HG03469 (cell line): Measurements from ENCODE around the gene IDNK.

ENCODE experiments used
- ATAC-seq: cut with Tn5 transposase; IDR thresholded peaks from one replicate; pipeline ENCODE4 v1.9.1; 2021; ENCODE audit warnings: mild to moderate bottlenecking, moderate library complexity, moderate number of reproducible peaks; ENCODE audit not compliant: unreplicated experiment

The IDNK gene

GRCh38 chr9:83633255-83633654 lies 10.3 kb downstream of the IDNK start:
- no peak for ATAC-seq

GRCh38 chr9:83633676-83634075 lies 10.7 kb downstream of the IDNK start:
- no peak for ATAC-seq

GRCh38 chr9:83636813-83637212 lies 13.9 kb downstream of the IDNK start:
- ATAC-seq: no peak

- ATAC-seq: no peak
Measured at GRCh38 chr9:83637389-83637788, 14.4 kb downstream of the IDNK start.

GRCh38 chr9:83639266-83639665 lies 16.3 kb downstream of the IDNK start:
- ATAC-seq: no peak

- ATAC-seq: no peak
Measured at GRCh38 chr9:83642793-83643192, 19.9 kb downstream of the IDNK start.

GRCh38 chr9:83646500-83647239 lies 23.7 kb downstream of the IDNK start:
- ATAC-seq: no peak

- no peak for ATAC-seq
Measured at GRCh38 chr9:83649080-83649479, 26.1 kb downstream of the IDNK start.

GRCh38 chr9:83649515-83649914 lies 26.6 kb downstream of the IDNK start:
- ATAC-seq: no peak

- ATAC-seq: no peak
Measured at GRCh38 chr9:83651558-83651957, 28.6 kb downstream of the IDNK start.

- ATAC-seq: no peak
Measured at GRCh38 chr9:83652433-83652832, 29.5 kb downstream of the IDNK start.

- no peak for ATAC-seq
Measured at GRCh38 chr9:83655433-83655832, 32.5 kb downstream of the IDNK start.

GRCh38 chr9:83656032-83656680 lies 33.2 kb downstream of the IDNK start:
- peak; percentile 32 for ATAC-seq

- ATAC-seq: peak; percentile 34
Measured at GRCh38 chr9:83656952-83657351, 34.0 kb downstream of the IDNK start.

- no peak for ATAC-seq
Measured at GRCh38 chr9:83662933-83663332, 40.0 kb downstream of the IDNK start.

- peak; percentile 68 for ATAC-seq
Measured at GRCh38 chr9:83665580-83666200, 42.7 kb downstream of the IDNK start.

- no peak for ATAC-seq
Measured at GRCh38 chr9:83669067-83669466, 46.1 kb downstream of the IDNK start.

GRCh38 chr9:83670381-83670780 lies 47.4 kb downstream of the IDNK start:
- ATAC-seq: no peak

- no peak for ATAC-seq
Measured at GRCh38 chr9:83671451-83671850, 48.5 kb downstream of the IDNK start.

- no peak for ATAC-seq
Measured at GRCh38 chr9:83675466-83675865, 52.5 kb downstream of the IDNK start.

GRCh38 chr9:83677596-83677995 lies 54.7 kb downstream of the IDNK start:
- ATAC-seq: no peak

GRCh38 chr9:83680233-83680632 lies 57.3 kb downstream of the IDNK start:
- ATAC-seq: no peak
